Neutrophil (primary cell): ENCODE measurements around the gene SCGB3A2.

Experiments used
- H3K27ac ChIP-seq: fragments of 200-600 bp; sonication (generic); 2 replicates; pipeline ENCODE4 v1.5.1; 2016; ENCODE audit warnings: mild to moderate bottlenecking, moderate library complexity
- H3K27me3 ChIP-seq: fragments of 200-600 bp; sonication (generic); 2 replicates; pipeline ENCODE4 v1.6.0; 2016; ENCODE audit warnings: mild to moderate bottlenecking
- H3K36me3 ChIP-seq: fragments of 200-600 bp; sonication (generic); 2 replicates; pipeline ENCODE4 v1.5.1; 2017
- H3K4me1 ChIP-seq, 2 experiments: fragments of 200-600 bp in 1 of 2; sonication (generic) in 1 of 2; 1 replicate in 1 of 2; 2 replicates in 1 of 2; pipeline versions ENCODE4 v1.5.1 to v1.6.1; 2013 to 2016; ENCODE audit warnings: low read depth in 1 of 2, low read length in 1 of 2, mild to moderate bottlenecking in 1 of 2, moderate library complexity in 1 of 2; ENCODE audit not compliant: control insufficient read depth in 1 of 2, insufficient read depth in 1 of 2
- H3K4me3 ChIP-seq, 2 experiments: fragments of 200-600 bp in 1 of 2; sonication (generic) in 1 of 2; 1 replicate in 1 of 2; 2 replicates in 1 of 2; pipeline ENCODE4 v1.5.1; 2013 to 2016; ENCODE audit warnings: low read depth in 1 of 2, low read length in 1 of 2, mild to moderate bottlenecking in 1 of 2, moderate library complexity in 1 of 2
- H3K9me3 ChIP-seq: fragments of 200-600 bp; sonication (generic); 2 replicates; pipeline ENCODE4 v1.5.1; 2016
- TF ChIP-seq, protein P1 (sequence below): fragments of 200-600 bp; sonication (generic); IDR thresholded peaks from 2 replicates; pipeline ENCODE4 v1.5.1; 2016; ENCODE audit warnings: antibody characterized with exemption

SCGB3A2 gene

DNA sequence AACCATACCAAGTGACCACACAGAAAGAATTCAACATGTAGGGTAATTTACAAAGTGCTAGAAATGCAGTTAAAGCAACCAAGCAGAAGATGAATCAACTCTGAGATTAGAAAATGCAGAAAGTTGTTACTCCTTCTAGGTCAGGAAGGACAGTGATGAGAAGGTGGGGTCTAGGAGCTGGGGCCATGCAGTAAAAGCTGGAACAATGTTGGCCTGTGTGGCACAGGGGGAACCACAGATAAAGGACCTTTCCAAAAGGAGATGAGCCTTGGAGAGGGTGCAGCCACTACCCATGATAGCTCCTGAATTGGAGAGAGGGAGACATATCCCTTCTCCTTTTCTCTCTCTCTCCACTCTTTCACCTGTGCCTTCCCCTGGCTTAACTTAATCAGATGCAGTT lies 2.4 kb upstream of the SCGB3A2 start:
- Histone ChIP-seq H3K4me1 (no peaks in the 10 kb centered on the region), H3K27me3 (no peaks in the 10 kb centered on the region), H3K27ac (no peak overlapping the region), H3K9me3 (no peaks in the 10 kb centered on the region), H3K4me3 (no peak overlapping the region), H3K36me3 (no peaks in the 10 kb centered on the region)
- TF ChIP-seq, protein P1, sequence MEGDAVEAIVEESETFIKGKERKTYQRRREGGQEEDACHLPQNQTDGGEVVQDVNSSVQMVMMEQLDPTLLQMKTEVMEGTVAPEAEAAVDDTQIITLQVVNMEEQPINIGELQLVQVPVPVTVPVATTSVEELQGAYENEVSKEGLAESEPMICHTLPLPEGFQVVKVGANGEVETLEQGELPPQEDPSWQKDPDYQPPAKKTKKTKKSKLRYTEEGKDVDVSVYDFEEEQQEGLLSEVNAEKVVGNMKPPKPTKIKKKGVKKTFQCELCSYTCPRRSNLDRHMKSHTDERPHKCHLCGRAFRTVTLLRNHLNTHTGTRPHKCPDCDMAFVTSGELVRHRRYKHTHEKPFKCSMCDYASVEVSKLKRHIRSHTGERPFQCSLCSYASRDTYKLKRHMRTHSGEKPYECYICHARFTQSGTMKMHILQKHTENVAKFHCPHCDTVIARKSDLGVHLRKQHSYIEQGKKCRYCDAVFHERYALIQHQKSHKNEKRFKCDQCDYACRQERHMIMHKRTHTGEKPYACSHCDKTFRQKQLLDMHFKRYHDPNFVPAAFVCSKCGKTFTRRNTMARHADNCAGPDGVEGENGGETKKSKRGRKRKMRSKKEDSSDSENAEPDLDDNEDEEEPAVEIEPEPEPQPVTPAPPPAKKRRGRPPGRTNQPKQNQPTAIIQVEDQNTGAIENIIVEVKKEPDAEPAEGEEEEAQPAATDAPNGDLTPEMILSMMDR: no peak

DNA sequence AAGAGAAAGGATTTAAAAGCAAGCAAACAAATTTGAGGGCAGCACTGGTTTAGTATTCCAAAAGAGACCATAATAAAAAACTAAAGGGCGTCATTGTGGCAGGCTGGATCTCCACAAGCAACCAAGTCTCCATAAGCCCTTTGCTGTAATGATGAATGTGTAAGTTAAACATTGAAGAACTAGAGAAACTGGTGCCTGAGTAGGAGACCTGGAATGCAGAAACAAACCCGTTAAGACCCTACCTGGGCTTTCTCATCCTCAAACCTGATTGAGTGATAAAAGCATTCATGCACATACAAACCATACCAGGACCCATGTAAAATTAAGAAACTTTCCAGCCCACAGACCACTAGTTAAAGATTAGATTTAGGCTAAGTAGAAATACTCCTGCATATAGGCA lies 1.9 kb upstream of the SCGB3A2 start:
- Histone ChIP-seq H3K36me3 (no peaks in the 10 kb centered on the region), H3K9me3 (no peaks in the 10 kb centered on the region), H3K4me1 (no peaks in the 10 kb centered on the region), H3K27ac (no peak overlapping the region), H3K4me3 (no peak overlapping the region), H3K27me3 (no peaks in the 10 kb centered on the region)
- TF ChIP-seq, protein P1: no peak

DNA sequence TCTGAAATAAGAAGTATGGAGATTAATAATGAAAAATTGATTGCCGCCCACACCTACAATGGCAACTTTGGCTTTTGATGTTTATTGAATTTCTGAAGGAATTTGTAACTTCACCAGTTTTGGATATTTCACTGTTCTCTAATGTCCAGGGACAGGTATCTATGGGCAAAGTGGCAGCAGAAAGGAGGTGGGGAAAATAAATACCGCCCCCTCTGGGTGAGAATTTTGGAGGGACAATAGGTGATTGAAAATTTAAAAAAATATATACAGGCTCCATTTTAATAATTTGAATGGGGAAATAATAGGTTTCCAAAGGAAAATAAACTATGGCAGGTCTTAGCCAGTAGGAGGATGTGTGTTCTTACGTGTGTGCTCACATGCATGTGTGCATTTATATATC lies 1.3 kb downstream of the SCGB3A2 start:
- TF ChIP-seq, protein P1: no peak

DNA sequence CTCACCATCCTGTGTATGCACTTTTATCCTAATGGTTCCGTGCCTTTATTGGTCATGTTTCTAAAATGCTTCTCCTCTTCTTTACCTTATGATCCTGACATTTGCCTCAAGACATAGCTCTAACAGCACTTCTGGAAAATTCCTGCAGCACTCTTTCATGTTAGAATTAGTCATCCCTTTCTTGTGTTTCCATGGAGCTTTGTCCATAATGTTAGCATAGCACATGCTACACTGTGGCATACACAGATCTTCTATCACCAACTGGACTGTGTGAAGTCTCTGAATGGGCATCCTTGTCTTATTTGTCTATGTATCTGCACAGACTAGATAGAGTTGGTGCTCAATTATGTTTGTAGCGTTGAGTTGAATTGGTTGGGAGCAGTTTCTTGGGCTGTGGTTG lies 2.0 kb downstream of the SCGB3A2 start:
- no peak overlapping the region for H3K27ac ChIP-seq
- TF ChIP-seq, protein P1: no peak
- no peak overlapping the region for H3K4me3 ChIP-seq
- no peaks in the 10 kb centered on the region for H3K36me3 ChIP-seq
- no peaks in the 10 kb centered on the region for H3K27me3 ChIP-seq
- no peaks in the 10 kb centered on the region for H3K9me3 ChIP-seq
- H3K4me1 ChIP-seq: no peaks in the 10 kb centered on the region

More for the DNA sequence above, 1.3 kb downstream of the SCGB3A2 start:
- H3K4me1 ChIP-seq: no peaks in the 10 kb centered on the region
- H3K27ac ChIP-seq: no peak overlapping the region
- no peak overlapping the region for H3K4me3 ChIP-seq
- H3K9me3 ChIP-seq: no peaks in the 10 kb centered on the region
- no peaks in the 10 kb centered on the region for H3K27me3 ChIP-seq
- no peaks in the 10 kb centered on the region for H3K36me3 ChIP-seq

DNA sequence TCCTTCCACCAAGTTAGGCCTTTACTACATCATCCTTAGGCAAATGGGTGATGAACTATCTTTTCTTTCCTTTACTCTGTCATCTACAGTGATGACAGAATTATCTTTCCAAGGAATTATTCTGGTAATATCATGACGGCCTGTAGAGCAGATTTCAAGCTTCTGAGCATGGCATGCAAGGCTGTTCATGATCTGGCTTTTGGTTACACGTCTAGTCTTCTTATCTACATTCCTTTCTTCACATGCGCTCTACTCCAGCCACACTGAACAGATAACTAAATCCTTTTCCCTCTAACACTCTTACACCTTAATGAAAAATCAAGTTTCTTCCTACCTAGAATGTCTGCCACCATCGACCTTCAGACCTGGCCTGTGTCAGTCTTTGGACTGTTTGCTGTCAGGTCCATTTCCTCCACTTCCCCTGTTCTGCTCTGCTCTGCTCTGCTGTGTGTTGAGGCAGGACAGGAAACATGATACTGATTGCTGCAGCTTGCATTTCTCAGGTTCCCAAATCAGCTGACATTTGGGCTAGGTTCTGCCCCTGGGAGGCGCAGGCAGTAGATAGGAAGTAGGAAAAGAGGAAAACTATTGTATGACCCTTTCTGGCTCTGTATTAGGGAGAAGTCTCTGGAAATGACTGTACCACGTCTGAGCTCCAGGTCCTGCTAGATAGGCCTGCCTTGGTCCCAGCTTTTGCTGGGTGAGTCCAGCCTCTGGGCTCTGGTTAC lies 4.2 kb downstream of the SCGB3A2 start:
- TF ChIP-seq, protein P1: no peak
- H3K36me3 ChIP-seq: no peaks in the 10 kb centered on the region
- no peaks in the 10 kb centered on the region for H3K4me1 ChIP-seq
- H3K9me3 ChIP-seq: no peaks in the 10 kb centered on the region
- no peaks in the 10 kb centered on the region for H3K27me3 ChIP-seq
- no peak overlapping the region for H3K4me3 ChIP-seq
- H3K27ac ChIP-seq: no peak overlapping the region
